ENCODE data around the gene MED27. TPM values are rescaled to one million over a fixed set of nuclear protein-coding genes. Genes with fewer than 3 reads are reported as not detected.

Gene MED27
- polyA plus RNA-seq, 1 experiment, result 36.9 TPM

GRCh38 chr9:131919216-131919615 lies 160.5 kb downstream of the MED27 start:
- no peak for TF ChIP-seq CTCF (IDR thresholded peaks at IDR 0.05; ENCODE audit: insufficient read depth, low read depth, low read length)
- Histone ChIP-seq H3K36me3 (ENCODE audit: control insufficient read depth, insufficient read depth, low read length) (no peaks in the 10 kb centered on the region), H3K27me3 (ENCODE audit: control insufficient read depth, insufficient read depth, low read length) (no peaks in the 10 kb centered on the region), H3K4me3 (ENCODE audit: low read depth, low read length) (no peak overlapping the region)
- CTCF ChIA-PET, result interaction anchor here (0.6 kb wide), 1 partner anchor 583 kb away, joined by 3 read pairs; no protein-coding TSS in a partner anchor
- no peak for DNase-seq (ENCODE audit: low read depth)
- POLR2A ChIA-PET, result no interaction called here

GRCh38 chr9:131918481-131918880 lies 161.2 kb downstream of the MED27 start:
- POLR2A ChIA-PET, result no interaction called here
- Histone ChIP-seq H3K4me3 (ENCODE audit: low read depth, low read length) (no peak overlapping the region), H3K36me3 (ENCODE audit: control insufficient read depth, insufficient read depth, low read length) (no peaks in the 10 kb centered on the region), H3K27me3 (ENCODE audit: control insufficient read depth, insufficient read depth, low read length) (no peaks in the 10 kb centered on the region)
- TF ChIP-seq CTCF (IDR thresholded peaks at IDR 0.05; ENCODE audit: insufficient read depth, low read depth, low read length), result no peak
- DNase-seq (ENCODE audit: low read depth), result no peak
- CTCF ChIA-PET, result no interaction called here

- Histone ChIP-seq H3K36me3 (ENCODE audit: control insufficient read depth, insufficient read depth, low read length) (no peaks in the 10 kb centered on the region), H3K4me3 (ENCODE audit: low read depth, low read length) (no peak overlapping the region), H3K27me3 (ENCODE audit: control insufficient read depth, insufficient read depth, low read length) (no peaks in the 10 kb centered on the region)
- TF ChIP-seq CTCF (IDR thresholded peaks at IDR 0.05; ENCODE audit: insufficient read depth, low read depth, low read length), result no peak
- ChIA-PET CTCF (no interaction called here), POLR2A (no interaction called here)
- DNase-seq (ENCODE audit: low read depth), result no peak
These were observed 162.7 kb downstream of the MED27 start for GRCh38 chr9:131917009-131917408.

GRCh38 chr9:131915181-131915580 lies 164.5 kb downstream of the MED27 start:
- POLR2A ChIA-PET, result no interaction called here
- H3K4me3 ChIP-seq (ENCODE audit: low read depth, low read length), result no peak overlapping the region
- TF ChIP-seq CTCF (IDR thresholded peaks at IDR 0.05; ENCODE audit: insufficient read depth, low read depth, low read length), result no peak
- no peak for DNase-seq (ENCODE audit: low read depth)
- no peaks in the 10 kb centered on the region for H3K27me3 ChIP-seq (ENCODE audit: control insufficient read depth, insufficient read depth, low read length)
- CTCF ChIA-PET, result no interaction called here
- H3K36me3 ChIP-seq (ENCODE audit: control insufficient read depth, insufficient read depth, low read length), result no peaks in the 10 kb centered on the region

GRCh38 chr9:131912671-131913070 lies 167.0 kb downstream of the MED27 start:
- DNase-seq (ENCODE audit: low read depth), result no peak
- ChIA-PET CTCF (no interaction called here), POLR2A (no interaction called here)
- Histone ChIP-seq H3K4me3 (ENCODE audit: low read depth, low read length) (no peak overlapping the region), H3K27me3 (ENCODE audit: control insufficient read depth, insufficient read depth, low read length) (no peaks in the 10 kb centered on the region), H3K36me3 (ENCODE audit: control insufficient read depth, insufficient read depth, low read length) (no peaks in the 10 kb centered on the region)
- no peak for TF ChIP-seq CTCF (IDR thresholded peaks at IDR 0.05; ENCODE audit: insufficient read depth, low read depth, low read length)
